ENCODE data around the gene CTNNBL1. TPM values are rescaled to one million over a fixed set of nuclear protein-coding genes. Genes with fewer than 3 reads are reported as not detected.

CTNNBL1 gene
- total RNA-seq, 4 donors from 2014 or later, result 24.2 to 34.9 (median 31.6) TPM

DNA sequence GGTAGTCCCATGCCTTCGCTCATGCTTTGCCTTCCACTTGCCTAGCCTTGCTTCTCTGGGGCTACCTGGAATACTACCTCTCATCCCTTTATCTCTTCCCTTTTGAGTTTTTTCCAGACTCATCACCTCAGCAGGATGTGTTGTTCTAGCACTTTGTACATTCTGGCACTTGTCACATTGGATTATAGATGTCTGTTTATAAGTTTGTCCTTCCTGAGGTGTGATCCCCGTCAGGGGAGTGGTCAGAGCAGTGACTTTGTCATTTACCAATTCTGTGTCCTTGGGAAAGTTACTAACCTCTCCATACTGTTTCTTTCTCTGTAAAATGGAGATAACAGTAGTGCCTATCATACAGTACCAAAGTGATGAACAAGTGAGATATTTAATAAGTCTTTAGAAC, 66.5 kb downstream of the CTNNBL1 start:
- ATAC-seq (ENCODE audit: low FRiP score) (no peak), DNase-seq (ENCODE audit: low spot score) (no peak)
- TF ChIP-seq CTCF (IDR thresholded peaks at IDR 0.05), result no peak

DNA sequence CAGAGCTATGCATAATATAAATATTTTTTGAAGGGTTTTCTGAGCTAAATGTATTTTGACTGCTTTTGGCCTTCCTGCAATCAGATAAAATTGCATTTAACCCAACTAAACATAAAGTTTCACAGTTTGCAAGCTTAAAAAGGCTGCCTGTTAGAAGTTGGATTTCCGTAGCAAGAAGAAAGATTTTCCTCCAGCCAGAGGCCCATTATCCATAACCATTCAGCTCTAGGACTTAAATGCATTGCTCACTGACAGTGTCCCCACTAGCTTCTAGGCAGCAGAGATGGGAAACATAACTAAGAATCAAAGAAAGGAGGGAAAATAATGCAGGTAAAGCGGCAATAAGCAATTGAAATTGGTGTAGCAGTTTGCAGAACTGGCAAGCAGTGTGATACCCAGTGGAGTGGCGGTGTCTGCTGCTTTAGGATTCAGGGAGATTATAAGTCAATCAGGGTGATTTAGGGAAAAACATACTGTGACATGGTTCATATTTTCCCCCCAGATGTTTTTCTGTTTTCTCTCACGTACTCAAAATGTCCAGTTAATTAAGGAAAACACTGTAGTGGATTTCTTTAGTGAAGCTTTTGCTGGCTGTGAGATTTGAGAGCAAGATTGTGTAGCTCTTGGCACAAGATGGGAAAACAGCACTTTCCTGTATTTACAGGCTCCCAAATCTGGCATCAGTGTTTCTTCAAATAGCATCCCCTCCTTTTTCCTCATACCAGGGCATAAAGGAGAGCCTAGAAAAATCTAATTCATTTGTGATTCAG, 69.1 kb downstream of the CTNNBL1 start:
- DNase-seq (ENCODE audit: low spot score) (no peak), ATAC-seq (ENCODE audit: low FRiP score) (no peak)
- TF ChIP-seq CTCF (IDR thresholded peaks at IDR 0.05), result no peak

- TF ChIP-seq CTCF (IDR thresholded peaks at IDR 0.05), result no peak
- DNase-seq (ENCODE audit: low spot score) (no peak), ATAC-seq (ENCODE audit: low FRiP score) (no peak)
Measured at GRCh38 chr20:37764333-37764935, 70.6 kb downstream of the CTNNBL1 start.

DNA sequence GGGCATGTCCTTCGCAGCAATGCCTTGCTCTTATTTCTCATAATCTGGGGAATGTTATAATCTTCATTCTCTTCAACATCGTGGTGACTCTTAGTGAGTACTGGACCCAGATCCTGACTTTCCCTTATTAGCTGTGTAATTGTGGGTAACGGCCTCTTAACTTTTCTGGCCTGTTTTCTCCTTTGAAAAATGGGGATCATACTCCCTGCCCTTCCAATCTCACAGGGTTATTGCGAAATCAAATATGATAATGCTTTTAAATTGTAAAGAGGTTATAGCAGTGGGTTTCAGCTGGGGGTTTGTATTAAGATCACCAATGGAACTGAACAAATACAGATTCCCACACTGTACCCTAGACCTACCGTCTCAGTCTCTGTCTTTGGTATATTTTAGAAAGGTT, 77.1 kb downstream of the CTNNBL1 start:
- no peak for TF ChIP-seq CTCF (IDR thresholded peaks at IDR 0.05)
- ATAC-seq (ENCODE audit: low FRiP score), result no peak
- DNase-seq (ENCODE audit: low spot score), result no peak

DNA sequence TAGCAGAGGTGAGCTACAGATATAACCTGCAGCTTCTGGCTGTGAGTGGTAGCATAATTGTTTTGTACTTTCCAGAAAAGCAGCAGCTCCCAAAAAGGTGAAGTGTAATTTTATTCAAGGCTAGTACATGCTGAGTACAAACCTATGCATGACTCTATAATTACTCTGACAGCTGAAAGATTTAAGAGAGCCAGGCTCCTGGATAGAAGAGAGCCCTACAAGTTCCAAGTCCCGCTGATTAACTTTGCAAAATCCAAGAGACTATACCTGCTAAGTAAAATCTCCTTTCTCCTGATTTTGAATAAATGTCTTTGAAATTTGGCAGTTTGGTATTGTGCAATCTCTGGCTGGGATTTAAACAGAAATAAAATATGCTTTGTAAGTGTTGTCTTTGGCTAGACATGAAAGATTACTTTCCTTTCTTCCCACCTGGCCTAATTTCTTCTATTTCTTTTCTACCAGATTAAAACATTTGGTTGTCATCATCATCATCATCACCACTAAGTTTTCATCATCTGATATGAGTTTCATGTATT, 79.5 kb downstream of the CTNNBL1 start:
- no peak for TF ChIP-seq CTCF (IDR thresholded peaks at IDR 0.05)
- ATAC-seq (ENCODE audit: low FRiP score), result no peak
- no peak for DNase-seq (ENCODE audit: low spot score)

DNA sequence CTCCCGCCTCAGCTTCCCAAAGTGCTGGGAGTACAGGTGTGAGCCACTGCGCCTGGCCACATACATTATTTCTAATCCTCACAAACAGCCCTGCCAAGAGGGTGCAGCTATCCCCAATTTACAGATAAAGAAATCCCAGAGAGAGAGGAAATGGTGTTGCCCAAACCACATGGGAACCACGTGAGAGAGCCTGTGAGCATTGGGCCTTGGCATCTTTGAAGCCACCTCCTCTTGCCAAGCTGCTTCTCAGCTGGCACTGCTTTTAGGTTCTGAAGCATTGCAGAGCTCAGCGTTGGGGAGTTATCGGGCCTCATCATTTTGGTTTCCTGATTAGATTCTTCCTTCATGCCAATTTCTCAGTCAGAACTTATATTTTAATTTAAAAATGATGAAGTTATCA, 80.3 kb downstream of the CTNNBL1 start:
- no peak for TF ChIP-seq CTCF (IDR thresholded peaks at IDR 0.05)
- no peak for DNase-seq (ENCODE audit: low spot score)
- no peak for ATAC-seq (ENCODE audit: low FRiP score)

- ATAC-seq (ENCODE audit: low FRiP score), result no peak
Measured at GRCh38 chr20:37775200-37775599, 81.4 kb downstream of the CTNNBL1 start.

More at GRCh38 chr20:37775200-37775599, 81.4 kb downstream of the CTNNBL1 start:
- TF ChIP-seq CTCF (IDR thresholded peaks at IDR 0.05), result no peak
- no peak for DNase-seq (ENCODE audit: low spot score)
